ENCODE results near the gene ATRN. TPM values are rescaled to one million over a fixed set of nuclear protein-coding genes. Genes with fewer than 3 reads are reported as not detected.

Gene ATRN
- total RNA-seq, 1 experiment from 2014 or later = 19.9 TPM

DNA sequence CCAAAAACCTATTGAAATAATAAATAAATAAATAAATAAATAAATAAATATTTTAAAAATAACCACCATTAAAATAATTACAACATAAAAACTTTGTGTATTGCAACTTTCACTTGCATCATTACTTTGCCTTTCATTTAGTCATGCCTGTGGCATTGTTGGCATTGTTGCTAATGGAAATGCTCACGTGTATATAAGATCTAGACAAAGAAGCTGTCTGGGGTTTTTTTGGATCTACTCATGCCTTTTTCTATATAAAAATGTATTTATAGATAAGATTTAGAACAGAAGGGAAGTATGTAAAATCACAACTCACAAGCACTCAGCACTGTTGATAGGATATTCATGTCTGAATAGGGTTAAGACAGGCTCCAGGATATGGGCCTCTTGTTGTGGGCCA lies 164.5 kb downstream of the ATRN start:
- ChIA-PET POLR2A (no interaction called here), CTCF (interaction anchor here (1.4 kb wide), 1 partner anchor 72 kb away, joined by 5 read pairs; no protein-coding TSS in a partner anchor)
- Mint-ChIP-seq H3K27ac (no peak overlapping the region), H3K27me3 (ENCODE audit: low read depth) (no peaks in the 10 kb centered on the region), H3K36me3 (no peaks in the 10 kb centered on the region; the same call in 1 of the 2 replicates), H3K4me1 (peaks cover 2% of the 10 kb centered on the region), H3K9me3 (peaks cover 3% of the 10 kb centered on the region; the same call in 1 of the 2 replicates), H3K4me3 (no peak overlapping the region)
- ATAC-seq (no peak), DNase-seq (ENCODE audit: low spot score) (no peak)
- TF ChIP-seq HMGA2 (CRISPR knock-in tag; IDR thresholded peaks at IDR 0.05) (no peak), ZNF671 (CRISPR knock-in tag; IDR thresholded peaks at IDR 0.05) (no peak), RORB (CRISPR knock-in tag; IDR thresholded peaks at IDR 0.05) (no peak), FOXJ3 (CRISPR knock-in tag; IDR thresholded peaks at IDR 0.05; ENCODE audit: borderline replicate concordance) (no peak), NFE2L1 (CRISPR knock-in tag; IDR thresholded peaks at IDR 0.05) (no peak), ZNF317 (CRISPR knock-in tag; IDR thresholded peaks at IDR 0.05; ENCODE audit: borderline replicate concordance, low read depth) (no peak), SMAD4 (CRISPR knock-in tag; IDR thresholded peaks at IDR 0.05) (no peak), NFYB (CRISPR knock-in tag; conservative IDR thresholded peaks at IDR 0.05; ENCODE audit: low read depth) (no peak), ESRRA (CRISPR knock-in tag; IDR thresholded peaks at IDR 0.05; ENCODE audit: borderline replicate concordance) (no peak)
- TF ChIP-seq, protein P1, sequence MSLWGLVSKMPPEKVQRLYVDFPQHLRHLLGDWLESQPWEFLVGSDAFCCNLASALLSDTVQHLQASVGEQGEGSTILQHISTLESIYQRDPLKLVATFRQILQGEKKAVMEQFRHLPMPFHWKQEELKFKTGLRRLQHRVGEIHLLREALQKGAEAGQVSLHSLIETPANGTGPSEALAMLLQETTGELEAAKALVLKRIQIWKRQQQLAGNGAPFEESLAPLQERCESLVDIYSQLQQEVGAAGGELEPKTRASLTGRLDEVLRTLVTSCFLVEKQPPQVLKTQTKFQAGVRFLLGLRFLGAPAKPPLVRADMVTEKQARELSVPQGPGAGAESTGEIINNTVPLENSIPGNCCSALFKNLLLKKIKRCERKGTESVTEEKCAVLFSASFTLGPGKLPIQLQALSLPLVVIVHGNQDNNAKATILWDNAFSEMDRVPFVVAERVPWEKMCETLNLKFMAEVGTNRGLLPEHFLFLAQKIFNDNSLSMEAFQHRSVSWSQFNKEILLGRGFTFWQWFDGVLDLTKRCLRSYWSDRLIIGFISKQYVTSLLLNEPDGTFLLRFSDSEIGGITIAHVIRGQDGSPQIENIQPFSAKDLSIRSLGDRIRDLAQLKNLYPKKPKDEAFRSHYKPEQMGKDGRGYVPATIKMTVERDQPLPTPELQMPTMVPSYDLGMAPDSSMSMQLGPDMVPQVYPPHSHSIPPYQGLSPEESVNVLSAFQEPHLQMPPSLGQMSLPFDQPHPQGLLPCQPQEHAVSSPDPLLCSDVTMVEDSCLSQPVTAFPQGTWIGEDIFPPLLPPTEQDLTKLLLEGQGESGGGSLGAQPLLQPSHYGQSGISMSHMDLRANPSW (CRISPR knock-in tag; conservative IDR thresholded peaks at IDR 0.05; ENCODE audit: low read depth) = no peak
- TF ChIP-seq, protein P2, sequence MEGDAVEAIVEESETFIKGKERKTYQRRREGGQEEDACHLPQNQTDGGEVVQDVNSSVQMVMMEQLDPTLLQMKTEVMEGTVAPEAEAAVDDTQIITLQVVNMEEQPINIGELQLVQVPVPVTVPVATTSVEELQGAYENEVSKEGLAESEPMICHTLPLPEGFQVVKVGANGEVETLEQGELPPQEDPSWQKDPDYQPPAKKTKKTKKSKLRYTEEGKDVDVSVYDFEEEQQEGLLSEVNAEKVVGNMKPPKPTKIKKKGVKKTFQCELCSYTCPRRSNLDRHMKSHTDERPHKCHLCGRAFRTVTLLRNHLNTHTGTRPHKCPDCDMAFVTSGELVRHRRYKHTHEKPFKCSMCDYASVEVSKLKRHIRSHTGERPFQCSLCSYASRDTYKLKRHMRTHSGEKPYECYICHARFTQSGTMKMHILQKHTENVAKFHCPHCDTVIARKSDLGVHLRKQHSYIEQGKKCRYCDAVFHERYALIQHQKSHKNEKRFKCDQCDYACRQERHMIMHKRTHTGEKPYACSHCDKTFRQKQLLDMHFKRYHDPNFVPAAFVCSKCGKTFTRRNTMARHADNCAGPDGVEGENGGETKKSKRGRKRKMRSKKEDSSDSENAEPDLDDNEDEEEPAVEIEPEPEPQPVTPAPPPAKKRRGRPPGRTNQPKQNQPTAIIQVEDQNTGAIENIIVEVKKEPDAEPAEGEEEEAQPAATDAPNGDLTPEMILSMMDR (IDR thresholded peaks at IDR 0.05) = no peak

GRCh38 chr20:3640259-3640658 lies 169.4 kb downstream of the ATRN start:
- no peaks in the 10 kb centered on the region for H3K4me1 Mint-ChIP-seq
- H3K27me3 Mint-ChIP-seq (ENCODE audit: low read depth) = no peaks in the 10 kb centered on the region
- H3K36me3 Mint-ChIP-seq = no peaks in the 10 kb centered on the region; the same call in 1 of the 2 replicates
- DNase-seq (ENCODE audit: low spot score) (no peak), ATAC-seq (no peak)
- TF ChIP-seq ZNF232 (CRISPR knock-in tag; IDR thresholded peaks at IDR 0.05) = no peak
- TF ChIP-seq, protein P3, sequence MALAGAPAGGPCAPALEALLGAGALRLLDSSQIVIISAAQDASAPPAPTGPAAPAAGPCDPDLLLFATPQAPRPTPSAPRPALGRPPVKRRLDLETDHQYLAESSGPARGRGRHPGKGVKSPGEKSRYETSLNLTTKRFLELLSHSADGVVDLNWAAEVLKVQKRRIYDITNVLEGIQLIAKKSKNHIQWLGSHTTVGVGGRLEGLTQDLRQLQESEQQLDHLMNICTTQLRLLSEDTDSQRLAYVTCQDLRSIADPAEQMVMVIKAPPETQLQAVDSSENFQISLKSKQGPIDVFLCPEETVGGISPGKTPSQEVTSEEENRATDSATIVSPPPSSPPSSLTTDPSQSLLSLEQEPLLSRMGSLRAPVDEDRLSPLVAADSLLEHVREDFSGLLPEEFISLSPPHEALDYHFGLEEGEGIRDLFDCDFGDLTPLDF (CRISPR knock-in tag; IDR thresholded peaks at IDR 0.05) = no peak
- no peak for TF ChIP-seq FOXJ3 (CRISPR knock-in tag; IDR thresholded peaks at IDR 0.05; ENCODE audit: borderline replicate concordance)
- no peak for TF ChIP-seq EMX1 (CRISPR knock-in tag; IDR thresholded peaks at IDR 0.05)
- TF ChIP-seq OVOL2 (CRISPR knock-in tag; IDR thresholded peaks at IDR 0.05; ENCODE audit: borderline replicate concordance) = no peak
- TF ChIP-seq KAT7 (CRISPR knock-in tag; IDR thresholded peaks at IDR 0.05; ENCODE audit: borderline replicate concordance) = no peak
- TF ChIP-seq, protein P4, sequence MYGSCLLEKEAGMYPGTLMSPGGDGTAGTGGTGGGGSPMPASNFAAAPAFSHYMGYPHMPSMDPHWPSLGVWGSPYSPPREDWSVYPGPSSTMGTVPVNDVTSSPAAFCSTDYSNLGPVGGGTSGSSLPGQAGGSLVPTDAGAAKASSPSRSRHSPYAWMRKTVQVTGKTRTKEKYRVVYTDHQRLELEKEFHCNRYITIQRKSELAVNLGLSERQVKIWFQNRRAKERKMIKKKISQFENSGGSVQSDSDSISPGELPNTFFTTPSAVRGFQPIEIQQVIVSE (CRISPR knock-in tag; IDR thresholded peaks at IDR 0.05; ENCODE audit: borderline replicate concordance) = no peak
- TF ChIP-seq, protein P5, sequence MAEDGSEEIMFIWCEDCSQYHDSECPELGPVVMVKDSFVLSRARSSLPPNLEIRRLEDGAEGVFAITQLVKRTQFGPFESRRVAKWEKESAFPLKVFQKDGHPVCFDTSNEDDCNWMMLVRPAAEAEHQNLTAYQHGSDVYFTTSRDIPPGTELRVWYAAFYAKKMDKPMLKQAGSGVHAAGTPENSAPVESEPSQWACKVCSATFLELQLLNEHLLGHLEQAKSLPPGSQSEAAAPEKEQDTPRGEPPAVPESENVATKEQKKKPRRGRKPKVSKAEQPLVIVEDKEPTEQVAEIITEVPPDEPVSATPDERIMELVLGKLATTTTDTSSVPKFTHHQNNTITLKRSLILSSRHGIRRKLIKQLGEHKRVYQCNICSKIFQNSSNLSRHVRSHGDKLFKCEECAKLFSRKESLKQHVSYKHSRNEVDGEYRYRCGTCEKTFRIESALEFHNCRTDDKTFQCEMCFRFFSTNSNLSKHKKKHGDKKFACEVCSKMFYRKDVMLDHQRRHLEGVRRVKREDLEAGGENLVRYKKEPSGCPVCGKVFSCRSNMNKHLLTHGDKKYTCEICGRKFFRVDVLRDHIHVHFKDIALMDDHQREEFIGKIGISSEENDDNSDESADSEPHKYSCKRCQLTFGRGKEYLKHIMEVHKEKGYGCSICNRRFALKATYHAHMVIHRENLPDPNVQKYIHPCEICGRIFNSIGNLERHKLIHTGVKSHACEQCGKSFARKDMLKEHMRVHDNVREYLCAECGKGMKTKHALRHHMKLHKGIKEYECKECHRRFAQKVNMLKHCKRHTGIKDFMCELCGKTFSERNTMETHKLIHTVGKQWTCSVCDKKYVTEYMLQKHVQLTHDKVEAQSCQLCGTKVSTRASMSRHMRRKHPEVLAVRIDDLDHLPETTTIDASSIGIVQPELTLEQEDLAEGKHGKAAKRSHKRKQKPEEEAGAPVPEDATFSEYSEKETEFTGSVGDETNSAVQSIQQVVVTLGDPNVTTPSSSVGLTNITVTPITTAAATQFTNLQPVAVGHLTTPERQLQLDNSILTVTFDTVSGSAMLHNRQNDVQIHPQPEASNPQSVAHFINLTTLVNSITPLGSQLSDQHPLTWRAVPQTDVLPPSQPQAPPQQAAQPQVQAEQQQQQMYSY (CRISPR knock-in tag; IDR thresholded peaks at IDR 0.05) = no peak
- TF ChIP-seq, protein P6, sequence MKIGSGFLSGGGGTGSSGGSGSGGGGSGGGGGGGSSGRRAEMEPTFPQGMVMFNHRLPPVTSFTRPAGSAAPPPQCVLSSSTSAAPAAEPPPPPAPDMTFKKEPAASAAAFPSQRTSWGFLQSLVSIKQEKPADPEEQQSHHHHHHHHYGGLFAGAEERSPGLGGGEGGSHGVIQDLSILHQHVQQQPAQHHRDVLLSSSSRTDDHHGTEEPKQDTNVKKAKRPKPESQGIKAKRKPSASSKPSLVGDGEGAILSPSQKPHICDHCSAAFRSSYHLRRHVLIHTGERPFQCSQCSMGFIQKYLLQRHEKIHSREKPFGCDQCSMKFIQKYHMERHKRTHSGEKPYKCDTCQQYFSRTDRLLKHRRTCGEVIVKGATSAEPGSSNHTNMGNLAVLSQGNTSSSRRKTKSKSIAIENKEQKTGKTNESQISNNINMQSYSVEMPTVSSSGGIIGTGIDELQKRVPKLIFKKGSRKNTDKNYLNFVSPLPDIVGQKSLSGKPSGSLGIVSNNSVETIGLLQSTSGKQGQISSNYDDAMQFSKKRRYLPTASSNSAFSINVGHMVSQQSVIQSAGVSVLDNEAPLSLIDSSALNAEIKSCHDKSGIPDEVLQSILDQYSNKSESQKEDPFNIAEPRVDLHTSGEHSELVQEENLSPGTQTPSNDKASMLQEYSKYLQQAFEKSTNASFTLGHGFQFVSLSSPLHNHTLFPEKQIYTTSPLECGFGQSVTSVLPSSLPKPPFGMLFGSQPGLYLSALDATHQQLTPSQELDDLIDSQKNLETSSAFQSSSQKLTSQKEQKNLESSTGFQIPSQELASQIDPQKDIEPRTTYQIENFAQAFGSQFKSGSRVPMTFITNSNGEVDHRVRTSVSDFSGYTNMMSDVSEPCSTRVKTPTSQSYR (CRISPR knock-in tag; IDR thresholded peaks at IDR 0.05) = no peak
- H3K27ac Mint-ChIP-seq = no peak overlapping the region
- H3K9me3 Mint-ChIP-seq = peaks cover 9% of the 10 kb centered on the region
- POLR2A ChIA-PET = no interaction called here
- H3K4me3 Mint-ChIP-seq = no peak overlapping the region
- CTCF ChIA-PET = no interaction called here
